MCF 10A (cell line): ENCODE results near the gene MYOM3. TPM values are rescaled to one million over a fixed set of nuclear protein-coding genes. Genes with fewer than 3 reads are reported as not detected.

Experiments
- BruUV-seq: library from RNA; stranded (reverse); fragments of 400-500 nt; replicated peaks from 2 replicates; lab custom pipeline; 2021; lab: Mats Ljungman, UMichigan
- CTCF ChIA-PET: fragments of 300-600 bp; sonication (Branson Sonifier 250); formaldehyde crosslinking; extraction: SDS; loops from one replicate; lab custom pipeline; 2021; ENCODE audit warnings: antibody characterized with exemption, inconsistent platforms; lab: Yijun Ruan, JAX
- POLR2A ChIA-PET: fragments of 300-600, 350-650 bp; sonication (Branson Sonifier 250); formaldehyde crosslinking; extraction: SDS; loops from one replicate; lab custom pipeline; 2020; ENCODE audit warnings: antibody characterized with exemption, inconsistent platforms; lab: Yijun Ruan, JAX
- DNase-seq: peaks from one replicate; pipeline ENCODE4 v3.0.0-alpha.2; 2018; ENCODE audit not compliant: unreplicated experiment
- H3K27ac Mint-ChIP-seq: one replicate; pipeline ENCODE4 v1.8.0; 2022; ENCODE audit warnings: mild to moderate bottlenecking, low read depth, mixed read lengths; ENCODE audit not compliant: unreplicated experiment
- H3K27me3 Mint-ChIP-seq: one replicate; pipeline ENCODE4 v1.8.0; 2022; ENCODE audit warnings: mixed read lengths; ENCODE audit not compliant: insufficient read depth, unreplicated experiment
- H3K36me3 Mint-ChIP-seq: one replicate; pipeline ENCODE4 v1.8.0; 2022; ENCODE audit warnings: mild to moderate bottlenecking, moderate library complexity, mixed read lengths; ENCODE audit not compliant: insufficient read depth, unreplicated experiment
- H3K4me1 Mint-ChIP-seq: one replicate; pipeline ENCODE4 v1.8.0; 2022; ENCODE audit warnings: mixed read lengths; ENCODE audit not compliant: insufficient read depth, unreplicated experiment
- H3K4me3 Mint-ChIP-seq: one replicate; pipeline ENCODE4 v1.8.0; 2022; ENCODE audit warnings: mild to moderate bottlenecking, moderate library complexity, mixed read lengths; ENCODE audit not compliant: unreplicated experiment
- H3K9me3 Mint-ChIP-seq: one replicate; pipeline ENCODE4 v1.8.0; 2022; ENCODE audit warnings: mixed read lengths; ENCODE audit not compliant: unreplicated experiment
- CTCF ChIP-seq: fragments of 200-600 bp; IDR thresholded peaks from one replicate; pipeline ENCODE4 v1.8.0; 2022; ENCODE audit warnings: antibody characterized with exemption, mild to moderate bottlenecking; ENCODE audit not compliant: unreplicated experiment
- intact Hi-C: fragments of 100-400 bp; cut with micrococcal nuclease; formaldehyde crosslinking; loops from 2 replicates; pipeline ENCODE4 v1.14.1; 2022
- total RNA-seq: library from RNA; stranded (reverse); gene quantifications from 2 replicates; pipeline ENCODE4 v1.2.3, GENCODE V29; 2022

MYOM3 gene
- total RNA-seq, 1 experiment from 2014 or later, result 0.05 TPM

GRCh38 chr1:24141311-24141997 is 29.5 kb upstream of the MYOM3 start:
- no TSS peak for BruUV-seq
- TF ChIP-seq CTCF, result no peak
- POLR2A ChIA-PET, result interaction anchor here (1.6 to 3.7 kb wide), 2 partner anchors 8 to 21 kb away, joined by 6 to 26 read pairs; no protein-coding TSS in a partner anchor
- Mint-ChIP-seq H3K9me3 (no peaks in the 10 kb centered on the region), H3K27ac (no peak overlapping the region), H3K4me3 (no peak overlapping the region), H3K36me3 (no peaks in the 10 kb centered on the region), H3K4me1 (peaks cover 7% of the 10 kb centered on the region), H3K27me3 (no peaks in the 10 kb centered on the region)
- intact Hi-C loops, result no loop called here
- CTCF ChIA-PET, result interaction anchor here (0.6 to 0.9 kb wide), 2 partner anchors 43 to 250 kb away, joined by 3 to 4 read pairs; no protein-coding TSS in a partner anchor
- DNase-seq, result no peak

GRCh38 chr1:24140741-24141181 is 28.8 kb upstream of the MYOM3 start:
- Mint-ChIP-seq H3K4me3 (no peak overlapping the region), H3K27me3 (no peaks in the 10 kb centered on the region), H3K36me3 (no peaks in the 10 kb centered on the region), H3K9me3 (no peaks in the 10 kb centered on the region), H3K4me1 (peaks cover 7% of the 10 kb centered on the region), H3K27ac (no peak overlapping the region)
- no TSS peak for BruUV-seq
- POLR2A ChIA-PET, result interaction anchor here (1.6 to 3.7 kb wide), 2 partner anchors 9 to 20 kb away, joined by 6 to 26 read pairs; no protein-coding TSS in a partner anchor
- no peak for TF ChIP-seq CTCF
- DNase-seq, result no peak
- intact Hi-C loops, result no loop called here
- CTCF ChIA-PET, result interaction anchor here (0.9 kb wide), 1 partner anchor 43 kb away, joined by 3 read pairs; no protein-coding TSS in a partner anchor

GRCh38 chr1:24139841-24140425 is 28.0 kb upstream of the MYOM3 start:
- Mint-ChIP-seq H3K27ac (no peak overlapping the region), H3K9me3 (no peaks in the 10 kb centered on the region), H3K36me3 (no peaks in the 10 kb centered on the region), H3K4me1 (peaks cover 7% of the 10 kb centered on the region), H3K27me3 (no peaks in the 10 kb centered on the region), H3K4me3 (no peak overlapping the region)
- ChIA-PET CTCF (interaction anchor here (0.6 kb wide), 1 partner anchor 251 kb away, joined by 3 read pairs; no protein-coding TSS in a partner anchor), POLR2A (no interaction called here)
- BruUV-seq, result no TSS peak
- DNase-seq, result no peak
- intact Hi-C loops, result no loop called here
- no peak for TF ChIP-seq CTCF

GRCh38 chr1:24139222-24139489 is 27.2 kb upstream of the MYOM3 start:
- H3K27me3 Mint-ChIP-seq, result no peaks in the 10 kb centered on the region
- H3K4me1 Mint-ChIP-seq, result peaks cover 7% of the 10 kb centered on the region
- BruUV-seq, result no TSS peak
- no peak overlapping the region for H3K4me3 Mint-ChIP-seq
- intact Hi-C loops, result no loop called here
- ChIA-PET CTCF (interaction anchor here (0.6 to 0.7 kb wide), 2 partner anchors 11 to 229 kb away, joined by 3 read pairs; no protein-coding TSS in a partner anchor), POLR2A (no interaction called here)
- H3K9me3 Mint-ChIP-seq, result no peaks in the 10 kb centered on the region
- no peak for TF ChIP-seq CTCF
- H3K36me3 Mint-ChIP-seq, result no peaks in the 10 kb centered on the region
- no peak overlapping the region for H3K27ac Mint-ChIP-seq
- DNase-seq, result no peak
